ENCODE results near the gene EPHB4.

The EPHB4 gene

GRCh38 chr7:100854146-100854895 is 27.0 kb upstream of the EPHB4 start:
- no peak for DNase-seq

- peak; percentile 82 for DNase-seq
Measured at GRCh38 chr7:100852048-100852872, 24.9 kb upstream of the EPHB4 start, which contains the start of gene SLC12A9. Gene SLC12A9 (plus strand): TSS chr7:100852713. CDS start chr7:100854198, 1,485 bp downstream.

GRCh38 chr7:100847360-100847759 is 20.0 kb upstream of the EPHB4 start:
- DNase-seq = no peak

- DNase-seq = no peak
Measured at GRCh38 chr7:100840470-100841100, 13.3 kb upstream of the EPHB4 start.

GRCh38 chr7:100839361-100839760 is 12.0 kb upstream of the EPHB4 start:
- DNase-seq = no peak

GRCh38 chr7:100837099-100837836 is 9.9 kb upstream of the EPHB4 start:
- peak; percentile 81 for DNase-seq

- DNase-seq = no peak
Measured at GRCh38 chr7:100836812-100837098, 9.4 kb upstream of the EPHB4 start.

GRCh38 chr7:100835903-100836811 is 8.8 kb upstream of the EPHB4 start:
- DNase-seq = no peak

GRCh38 chr7:100832281-100832633 is 4.9 kb upstream of the EPHB4 start:
- no peak for DNase-seq

- no peak for DNase-seq
Measured at GRCh38 chr7:100830396-100830795, 3.1 kb upstream of the EPHB4 start.

GRCh38 chr7:100829150-100829716 is 1.9 kb upstream of the EPHB4 start:
- no peak for DNase-seq

GRCh38 chr7:100826514-100827329 is 601 bp downstream of the EPHB4 start:
- DNase-seq = no peak

- DNase-seq = no peak
Measured at GRCh38 chr7:100825751-100826513, 1.4 kb downstream of the EPHB4 start.

GRCh38 chr7:100825215-100825671 is 2.1 kb downstream of the EPHB4 start:
- no peak for DNase-seq

GRCh38 chr7:100824499-100825214 is 2.7 kb downstream of the EPHB4 start:
- DNase-seq = no peak

- no peak for DNase-seq
Measured at GRCh38 chr7:100823534-100823933, 3.8 kb downstream of the EPHB4 start.

- DNase-seq = no peak
Measured at GRCh38 chr7:100823140-100823525, 4.2 kb downstream of the EPHB4 start.

- DNase-seq = no peak
Measured at GRCh38 chr7:100822236-100823139, 4.8 kb downstream of the EPHB4 start.
